H9 (cell line): ENCODE measurements around the gene AQP2. TPM values are rescaled to one million over a fixed set of nuclear protein-coding genes. Genes with fewer than 3 reads are reported as not detected.

Experiments
- DNase-seq: peaks from one replicate; pipeline ENCODE4 v3.0.0-alpha.2; 2017
- H2AFZ ChIP-seq: one replicate; pipeline ENCODE4 v1.6.1; 2013; ENCODE audit warnings: mild to moderate bottlenecking, low read length, control low read depth, moderate library complexity
- H2AK5ac ChIP-seq: 2 replicates; pipeline ENCODE4 v1.6.1; 2013; ENCODE audit warnings: low read length, control low read depth, mixed read lengths; ENCODE audit not compliant: insufficient read length
- H2BK120ac ChIP-seq: one replicate; pipeline ENCODE4 v1.6.1; 2013; ENCODE audit warnings: low read depth, mild to moderate bottlenecking, low read length, control low read depth, inconsistent platforms; ENCODE audit not compliant: poor library complexity, severe bottlenecking
- H2BK12ac ChIP-seq: 2 replicates; pipeline ENCODE4 v1.6.1; 2013; ENCODE audit warnings: low read length, control low read depth, mixed read lengths, low read depth; ENCODE audit not compliant: insufficient read length
- H2BK15ac ChIP-seq: 2 replicates; pipeline ENCODE4 v1.6.1; 2013; ENCODE audit warnings: low read depth, low read length, control low read depth
- H2BK20ac ChIP-seq: one replicate; pipeline ENCODE4 v1.6.1; 2013; ENCODE audit warnings: low read depth, mild to moderate bottlenecking, low read length, control low read depth, inconsistent platforms; ENCODE audit not compliant: poor library complexity, severe bottlenecking
- H2BK5ac ChIP-seq: 2 replicates; pipeline ENCODE4 v1.6.1; 2013; ENCODE audit warnings: low read length, control low read depth, mixed read lengths; ENCODE audit not compliant: insufficient read length
- H3K14ac ChIP-seq: 2 replicates; pipeline ENCODE4 v1.6.1; 2013; ENCODE audit warnings: low read length, control low read depth; ENCODE audit not compliant: insufficient read depth
- H3K18ac ChIP-seq: 2 replicates; pipeline ENCODE4 v1.6.1; 2013; ENCODE audit warnings: low read depth, mild to moderate bottlenecking, mixed read lengths, low read length, control low read depth; ENCODE audit not compliant: insufficient read length
- H3K23ac ChIP-seq: 2 replicates; pipeline ENCODE4 v1.6.1; 2013; ENCODE audit warnings: low read length, control low read depth, mixed read lengths, low read depth; ENCODE audit not compliant: insufficient read length
- H3K23me2 ChIP-seq: 2 replicates; pipeline ENCODE4 v1.6.1; 2013; ENCODE audit warnings: low read depth, mild to moderate bottlenecking, mixed read lengths, low read length, control low read depth; ENCODE audit not compliant: insufficient read length, poor library complexity, severe bottlenecking
- H3K27ac ChIP-seq: 2 replicates; pipeline ENCODE4 v1.5.1; 2013; ENCODE audit warnings: low read length, control low read depth, mixed read lengths, low read depth; ENCODE audit not compliant: insufficient read length
- H3K27me3 ChIP-seq: 2 replicates; pipeline ENCODE4 v1.6.1; 2013; ENCODE audit warnings: low read length, control low read depth, inconsistent platforms; ENCODE audit not compliant: insufficient read depth
- H3K4ac ChIP-seq: 2 replicates; pipeline ENCODE4 v1.6.1; 2013; ENCODE audit warnings: low read depth, mild to moderate bottlenecking, control low read depth, inconsistent platforms, low read length, moderate library complexity
- H3K4me1 ChIP-seq: 2 replicates; pipeline ENCODE4 v1.6.1; 2013; ENCODE audit warnings: low read length, control low read depth, inconsistent platforms; ENCODE audit not compliant: insufficient read depth
- H3K4me2 ChIP-seq: 2 replicates; pipeline ENCODE4 v1.6.1; 2013; ENCODE audit warnings: low read length, control low read depth, mixed read lengths; ENCODE audit not compliant: insufficient read length, insufficient read depth
- H3K56ac ChIP-seq: 2 replicates; pipeline ENCODE4 v1.6.1; 2013; ENCODE audit warnings: low read depth, mild to moderate bottlenecking, mixed read lengths, low read length, control low read depth; ENCODE audit not compliant: insufficient read length
- H3K79me1 ChIP-seq: 2 replicates; pipeline ENCODE4 v1.6.1; 2013; ENCODE audit warnings: low read depth, mild to moderate bottlenecking, moderate library complexity, low read length, control low read depth, inconsistent platforms; ENCODE audit not compliant: insufficient read depth, poor library complexity, severe bottlenecking
- H3K79me2 ChIP-seq: 2 replicates; pipeline ENCODE4 v1.6.1; 2013; ENCODE audit warnings: low read length, control low read depth, inconsistent platforms; ENCODE audit not compliant: insufficient read depth
- H3K9ac ChIP-seq: 2 replicates; pipeline ENCODE4 v1.6.1; 2013; ENCODE audit warnings: low read length, control low read depth, mixed read lengths; ENCODE audit not compliant: insufficient read length; ENCODE audit errors: extremely low read depth
- H3K9me3 ChIP-seq: one replicate; pipeline ENCODE4 v1.6.1; 2013; ENCODE audit warnings: low read depth, low read length, inconsistent platforms; ENCODE audit not compliant: control insufficient read depth
- H3T11ph ChIP-seq: one replicate; pipeline ENCODE4 v1.6.1; 2013; ENCODE audit warnings: mild to moderate bottlenecking, low read length, control low read depth, inconsistent platforms
- H4K20me1 ChIP-seq: one replicate; pipeline ENCODE4 v1.6.1; 2013; ENCODE audit not compliant: control insufficient read depth, insufficient read length, insufficient read depth
- H4K5ac ChIP-seq: 2 replicates; pipeline ENCODE4 v1.6.1; 2013; ENCODE audit warnings: low read depth, mild to moderate bottlenecking, mixed read lengths, low read length, control low read depth; ENCODE audit not compliant: insufficient read length
- H4K8ac ChIP-seq: replicated peaks from 2 replicates; pipeline ENCODE4 v1.6.1; 2013; ENCODE audit warnings: low read length, control low read depth, mixed read lengths, low read depth; ENCODE audit not compliant: insufficient read length
- H4K91ac ChIP-seq: 2 replicates; pipeline ENCODE4 v1.6.1; 2013; ENCODE audit warnings: low read depth, mild to moderate bottlenecking, moderate library complexity, mixed read lengths, low read length, control low read depth; ENCODE audit not compliant: insufficient read length
- H3K27ac Mint-ChIP-seq, 3 experiments: 2 replicates in 2 of 3; 3 replicates in 1 of 3; pipeline ENCODE4 v1.8.0; 2020 to 2021; ENCODE audit warnings: mixed read lengths in 3 of 3, mild to moderate bottlenecking in 1 of 3, moderate library complexity in 1 of 3
- H3K27me3 Mint-ChIP-seq: 2 replicates; pipeline ENCODE4 v1.8.0; 2021; ENCODE audit warnings: low read depth, mild to moderate bottlenecking, moderate library complexity, mixed read lengths
- H3K36me3 Mint-ChIP-seq, 3 experiments: 2 replicates in 2 of 3; 3 replicates in 1 of 3; pipeline ENCODE4 v1.8.0; 2020 to 2021; ENCODE audit warnings: low read depth in 3 of 3, mixed read lengths in 3 of 3; ENCODE audit not compliant: insufficient read depth in 1 of 3
- H3K4me1 Mint-ChIP-seq, 2 experiments: 2 replicates each; pipeline ENCODE4 v1.8.0; 2020; ENCODE audit warnings: mixed read lengths in 2 of 2
- H3K4me3 Mint-ChIP-seq, 2 experiments: 2 replicates in 1 of 2; 3 replicates in 1 of 2; pipeline ENCODE4 v1.8.0; 2020 to 2021; ENCODE audit warnings: mild to moderate bottlenecking in 2 of 2, mixed read lengths in 2 of 2, moderate library complexity in 1 of 2
- H3K9me3 Mint-ChIP-seq, 2 experiments: 2 replicates in 1 of 2; 3 replicates in 1 of 2; pipeline ENCODE4 v1.8.0; 2020; ENCODE audit warnings: mild to moderate bottlenecking in 2 of 2, mixed read lengths in 2 of 2, moderate library complexity in 1 of 2
- WGBS: extraction: QIAGEN DNeasy Blood & Tissue Kit; methylation state at CpG from one replicate; pipeline ENCODE4 v1.1.7; 2013; ENCODE audit warnings: missing lambda C conversion rate, low lambda C conversion rate, mixed read lengths; ENCODE audit not compliant: insufficient read length; ENCODE audit errors: extremely low coverage; 5-methylcytosine and 5-hydroxymethylcytosine counted together
- total RNA-seq: library from RNA; stranded (reverse); gene quantifications from 2 replicates; pipeline ENCODE4 v1.2.1, GENCODE V29; 2021
- TF ChIP-seq, protein P1 (sequence below): fragments of 200-600 bp; sonication (generic); conservative IDR thresholded peaks from 3 replicates; pipeline ENCODE4 v1.8.0; 2021; ENCODE audit warnings: antibody characterized with exemption, mild to moderate bottlenecking

Gene AQP2
- total RNA-seq, 1 experiment from 2014 or later = not detected

DNA sequence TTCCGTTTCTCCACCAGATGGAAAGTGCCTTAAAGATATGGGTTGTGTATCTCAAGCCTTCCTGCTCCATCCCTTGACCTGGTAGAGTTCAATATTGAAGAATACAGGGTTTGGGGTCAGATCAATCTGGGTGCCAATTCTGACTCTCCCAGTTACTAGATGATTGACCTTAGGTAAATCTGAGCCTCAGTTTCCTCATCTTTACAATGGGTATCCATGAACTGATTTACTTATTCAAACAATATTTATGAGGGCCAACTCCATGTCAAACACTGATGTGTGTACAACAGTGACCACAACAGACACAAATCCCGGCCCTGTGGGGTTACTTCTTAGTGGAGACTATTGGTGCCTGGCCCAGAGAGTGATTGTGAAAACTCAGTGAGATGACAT lies 39.3 kb upstream of the AQP2 start:
- H3K9me3 Mint-ChIP-seq = no peaks in the 10 kb centered on the region; a peak in 1 of 5 replicates
- H3K4me3 Mint-ChIP-seq = no peak overlapping the region
- no peak overlapping the region for H2BK5ac ChIP-seq
- H3K23ac ChIP-seq = no peak overlapping the region
- H3K79me1 ChIP-seq = no peaks in the 10 kb centered on the region
- H2AFZ ChIP-seq = no peak overlapping the region
- H3K27ac ChIP-seq = no peak overlapping the region
- no peaks in the 10 kb centered on the region for H3K36me3 Mint-ChIP-seq
- DNase-seq = no peak
- no peak overlapping the region for H3K14ac ChIP-seq
- WGBS = no CpG with 5 or more reads among the region's 2 CpGs
- no peak overlapping the region for H3K9ac ChIP-seq
- no peaks in the 10 kb centered on the region for H4K20me1 ChIP-seq
- no peaks in the 10 kb centered on the region for H3K9me3 ChIP-seq
- H4K5ac ChIP-seq = no peak overlapping the region
- H3K79me2 ChIP-seq = no peaks in the 10 kb centered on the region
- no peak overlapping the region for H4K91ac ChIP-seq
- H3K4ac ChIP-seq = no peak overlapping the region
- peaks cover 11% of the 10 kb centered on the region for H3K4me1 ChIP-seq
- no peak overlapping the region for H2BK12ac ChIP-seq
- H2AK5ac ChIP-seq = no peak overlapping the region
- no peak overlapping the region for H4K8ac ChIP-seq
- no peak overlapping the region for H2BK120ac ChIP-seq
- TF ChIP-seq, protein P1, sequence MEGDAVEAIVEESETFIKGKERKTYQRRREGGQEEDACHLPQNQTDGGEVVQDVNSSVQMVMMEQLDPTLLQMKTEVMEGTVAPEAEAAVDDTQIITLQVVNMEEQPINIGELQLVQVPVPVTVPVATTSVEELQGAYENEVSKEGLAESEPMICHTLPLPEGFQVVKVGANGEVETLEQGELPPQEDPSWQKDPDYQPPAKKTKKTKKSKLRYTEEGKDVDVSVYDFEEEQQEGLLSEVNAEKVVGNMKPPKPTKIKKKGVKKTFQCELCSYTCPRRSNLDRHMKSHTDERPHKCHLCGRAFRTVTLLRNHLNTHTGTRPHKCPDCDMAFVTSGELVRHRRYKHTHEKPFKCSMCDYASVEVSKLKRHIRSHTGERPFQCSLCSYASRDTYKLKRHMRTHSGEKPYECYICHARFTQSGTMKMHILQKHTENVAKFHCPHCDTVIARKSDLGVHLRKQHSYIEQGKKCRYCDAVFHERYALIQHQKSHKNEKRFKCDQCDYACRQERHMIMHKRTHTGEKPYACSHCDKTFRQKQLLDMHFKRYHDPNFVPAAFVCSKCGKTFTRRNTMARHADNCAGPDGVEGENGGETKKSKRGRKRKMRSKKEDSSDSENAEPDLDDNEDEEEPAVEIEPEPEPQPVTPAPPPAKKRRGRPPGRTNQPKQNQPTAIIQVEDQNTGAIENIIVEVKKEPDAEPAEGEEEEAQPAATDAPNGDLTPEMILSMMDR = no peak
- no peak overlapping the region for H3T11ph ChIP-seq
- no peak overlapping the region for H2BK15ac ChIP-seq
- no peak overlapping the region for H2BK20ac ChIP-seq
- H3K27ac Mint-ChIP-seq = no peak overlapping the region
- H3K27me3 Mint-ChIP-seq = peaks cover 30% of the 10 kb centered on the region
- peaks cover 43% of the 10 kb centered on the region in 2 experiments for H3K4me1 Mint-ChIP-seq
- no peak overlapping the region for H3K56ac ChIP-seq
- H3K23me2 ChIP-seq = no peaks in the 10 kb centered on the region
- no peaks in the 10 kb centered on the region for H3K27me3 ChIP-seq
- H3K18ac ChIP-seq = no peak overlapping the region
- no peak overlapping the region for H3K4me2 ChIP-seq
